ENCODE results near the gene TTC7B. TPM values are rescaled to one million over a fixed set of nuclear protein-coding genes. Genes with fewer than 3 reads are reported as not detected.

Gene TTC7B
- total and polyA plus RNA-seq, 2 donors (not counting 1 experiment from before 2014, with no cell fraction given), result 18.8 to 37.5 TPM

GRCh38 chr14:90804292-90805083 lies 11.7 kb downstream of the TTC7B start:
- Histone ChIP-seq H3K4me3 (replicated peaks in 1 of 4; ENCODE audit: control extremely low read depth in 1 of 4, insufficient read depth in 1 of 4, low read depth in 3 of 4, low read length in 4 of 4) (no peak overlapping the region), H4K20me1 (ENCODE audit: control insufficient read depth, extremely low read depth, insufficient read depth, low read length) (no peaks in the 10 kb centered on the region), H3K27ac (ENCODE audit: insufficient read depth, low read length) (no peak overlapping the region), H3K9me3 (ENCODE audit: control insufficient read depth, insufficient read depth, low read depth, low read length) (no peaks in the 10 kb centered on the region), H3K9ac (ENCODE audit: insufficient read depth, low read length) (no peak overlapping the region), H3K36me3 (ENCODE audit: control insufficient read depth, insufficient read depth, low read length) (no peaks in the 10 kb centered on the region), H3K4me1 (ENCODE audit: control insufficient read depth, extremely low read depth, insufficient read depth, low read length) (no peaks in the 10 kb centered on the region), H3K4me2 (ENCODE audit: extremely low read depth, insufficient read depth, low read length) (no peak overlapping the region), H2AFZ (ENCODE audit: low read length) (no peak overlapping the region), H3K27me3 (ENCODE audit: control insufficient read depth, insufficient read depth, low read length) (no peaks in the 10 kb centered on the region), H3K79me2 (ENCODE audit: control insufficient read depth, insufficient read depth, low read length) (no peaks in the 10 kb centered on the region)
- TF ChIP-seq CTCF (conservative IDR thresholded peaks at IDR 0.05 in 1 of 2, IDR thresholded peaks at IDR 0.05 in 1 of 2; ENCODE audit: low read depth in 1 of 2, low read length in 2 of 2) (no peak), EZH2 (IDR thresholded peaks at IDR 0.05; ENCODE audit: low read length, missing control alignments) (no peak)
- no peak for DNase-seq (ENCODE audit: low read depth in 2 of 2)

- no peaks in the 10 kb centered on the region for H3K4me1 ChIP-seq (ENCODE audit: control insufficient read depth, extremely low read depth, insufficient read depth, low read length)
- no peak overlapping the region for H3K4me2 ChIP-seq (ENCODE audit: extremely low read depth, insufficient read depth, low read length)
- H3K36me3 ChIP-seq (ENCODE audit: control insufficient read depth, insufficient read depth, low read length), result no peaks in the 10 kb centered on the region
- H3K27ac ChIP-seq (ENCODE audit: insufficient read depth, low read length), result no peak overlapping the region
- no peak overlapping the region for H3K9ac ChIP-seq (ENCODE audit: insufficient read depth, low read length)
- no peaks in the 10 kb centered on the region for H3K79me2 ChIP-seq (ENCODE audit: control insufficient read depth, insufficient read depth, low read length)
- no peak overlapping the region for H2AFZ ChIP-seq (ENCODE audit: low read length)
- DNase-seq (ENCODE audit: low read depth in 2 of 2), result no peak
- no peaks in the 10 kb centered on the region for H4K20me1 ChIP-seq (ENCODE audit: control insufficient read depth, extremely low read depth, insufficient read depth, low read length)
- H3K4me3 ChIP-seq (replicated peaks in 1 of 4; ENCODE audit: control extremely low read depth in 1 of 4, insufficient read depth in 1 of 4, low read depth in 3 of 4, low read length in 4 of 4), result no peak overlapping the region
- no peaks in the 10 kb centered on the region for H3K27me3 ChIP-seq (ENCODE audit: control insufficient read depth, insufficient read depth, low read length)
- no peaks in the 10 kb centered on the region for H3K9me3 ChIP-seq (ENCODE audit: control insufficient read depth, insufficient read depth, low read depth, low read length)
- no peak for TF ChIP-seq CTCF (conservative IDR thresholded peaks at IDR 0.05 in 1 of 2, IDR thresholded peaks at IDR 0.05 in 1 of 2; ENCODE audit: low read depth in 1 of 2, low read length in 2 of 2)
- TF ChIP-seq EZH2 (IDR thresholded peaks at IDR 0.05; ENCODE audit: low read length, missing control alignments), result no peak
Observed at GRCh38 chr14:90803249-90803648, 13.0 kb downstream of the TTC7B start.

GRCh38 chr14:90799420-90799819 lies 16.8 kb downstream of the TTC7B start:
- Histone ChIP-seq H3K27me3 (ENCODE audit: control insufficient read depth, insufficient read depth, low read length) (no peaks in the 10 kb centered on the region), H3K4me3 (replicated peaks in 1 of 4; ENCODE audit: control extremely low read depth in 1 of 4, insufficient read depth in 1 of 4, low read depth in 3 of 4, low read length in 4 of 4) (no peak overlapping the region), H3K9me3 (ENCODE audit: control insufficient read depth, insufficient read depth, low read depth, low read length) (no peaks in the 10 kb centered on the region), H3K4me1 (ENCODE audit: control insufficient read depth, extremely low read depth, insufficient read depth, low read length) (peaks cover 13% of the 10 kb centered on the region), H3K36me3 (ENCODE audit: control insufficient read depth, insufficient read depth, low read length) (no peaks in the 10 kb centered on the region), H4K20me1 (ENCODE audit: control insufficient read depth, extremely low read depth, insufficient read depth, low read length) (no peaks in the 10 kb centered on the region), H2AFZ (ENCODE audit: low read length) (no peak overlapping the region), H3K79me2 (ENCODE audit: control insufficient read depth, insufficient read depth, low read length) (no peaks in the 10 kb centered on the region), H3K27ac (ENCODE audit: insufficient read depth, low read length) (no peak overlapping the region), H3K4me2 (ENCODE audit: extremely low read depth, insufficient read depth, low read length) (no peak overlapping the region), H3K9ac (ENCODE audit: insufficient read depth, low read length) (no peak overlapping the region)
- no peak for TF ChIP-seq EZH2 (IDR thresholded peaks at IDR 0.05; ENCODE audit: low read length, missing control alignments)
- no peak for TF ChIP-seq CTCF (conservative IDR thresholded peaks at IDR 0.05 in 1 of 2, IDR thresholded peaks at IDR 0.05 in 1 of 2; ENCODE audit: low read depth in 1 of 2, low read length in 2 of 2)
- no peak for DNase-seq (ENCODE audit: low read depth in 2 of 2)

Data from fibroblast of lung (primary cell).